HUES48 (cell line): ENCODE data around the gene RASGEF1B.

ENCODE experiments used
- H3K27ac ChIP-seq: one replicate; pipeline ENCODE4 v1.7.0; 2013; ENCODE audit warnings: low read depth, low read length, inconsistent platforms
- H3K27me3 ChIP-seq: 2 replicates; pipeline ENCODE4 v1.6.1; 2013; ENCODE audit warnings: mild to moderate bottlenecking, low read length; ENCODE audit not compliant: control insufficient read depth, insufficient read depth
- H3K36me3 ChIP-seq: 2 replicates; pipeline ENCODE4 v1.6.1; 2013; ENCODE audit warnings: low read length; ENCODE audit not compliant: control insufficient read depth, insufficient read depth
- H3K4me1 ChIP-seq: 2 replicates; pipeline ENCODE4 v1.6.1; 2013; ENCODE audit warnings: mild to moderate bottlenecking, low read length; ENCODE audit not compliant: control insufficient read depth, insufficient read depth
- H3K4me3 ChIP-seq: 2 replicates; pipeline ENCODE4 v1.5.1; 2013; ENCODE audit warnings: mild to moderate bottlenecking, low read depth, low read length
- H3K9ac ChIP-seq: 2 replicates; pipeline ENCODE4 v1.6.1; 2013; ENCODE audit warnings: mild to moderate bottlenecking, low read depth, low read length, moderate library complexity
- H3K9me3 ChIP-seq: 2 replicates; pipeline ENCODE4 v1.6.1; 2013; ENCODE audit warnings: low read length; ENCODE audit not compliant: control insufficient read depth, insufficient read depth

The RASGEF1B gene

GRCh38 chr4:81460834-81461233 is 10.9 kb downstream of the RASGEF1B start:
- Histone ChIP-seq H3K27me3 (no peaks in the 10 kb centered on the region), H3K9ac (no peak overlapping the region), H3K9me3 (no peaks in the 10 kb centered on the region), H3K27ac (no peak overlapping the region), H3K4me1 (peaks cover 15% of the 10 kb centered on the region; the same call in 1 of the 2 replicates), H3K36me3 (no peaks in the 10 kb centered on the region), H3K4me3 (no peak overlapping the region)

GRCh38 chr4:81460191-81460701 is 11.5 kb downstream of the RASGEF1B start:
- H3K4me1 ChIP-seq: peaks cover 10% of the 10 kb centered on the region; the same call in 1 of the 2 replicates
- H3K36me3 ChIP-seq: no peaks in the 10 kb centered on the region
- no peak overlapping the region for H3K9ac ChIP-seq
- no peak overlapping the region for H3K27ac ChIP-seq
- H3K27me3 ChIP-seq: no peaks in the 10 kb centered on the region
- H3K4me3 ChIP-seq: no peak overlapping the region
- no peaks in the 10 kb centered on the region for H3K9me3 ChIP-seq

- Histone ChIP-seq H3K4me1 (0 out of 2 replicates have a peak, but pooled peaks cover 5% of the 10 kb centered on the region), H3K36me3 (no peaks in the 10 kb centered on the region), H3K27ac (no peak overlapping the region), H3K4me3 (no peak overlapping the region), H3K9ac (no peak overlapping the region), H3K9me3 (no peaks in the 10 kb centered on the region), H3K27me3 (no peaks in the 10 kb centered on the region)
Measured at GRCh38 chr4:81459228-81459627, 12.5 kb downstream of the RASGEF1B start.

- Histone ChIP-seq H3K4me3 (no peak overlapping the region), H3K9ac (no peak overlapping the region), H3K27me3 (no peaks in the 10 kb centered on the region), H3K27ac (no peak overlapping the region), H3K9me3 (no peaks in the 10 kb centered on the region), H3K36me3 (no peaks in the 10 kb centered on the region), H3K4me1 (peaks cover 9% of the 10 kb centered on the region)
Measured at GRCh38 chr4:81457921-81458520, 13.7 kb downstream of the RASGEF1B start.

GRCh38 chr4:81457345-81457744 is 14.4 kb downstream of the RASGEF1B start:
- no peaks in the 10 kb centered on the region for H3K9me3 ChIP-seq
- H3K27ac ChIP-seq: no peak overlapping the region
- no peaks in the 10 kb centered on the region for H3K27me3 ChIP-seq
- peaks cover 15% of the 10 kb centered on the region for H3K4me1 ChIP-seq
- H3K4me3 ChIP-seq: no peak overlapping the region
- no peak overlapping the region for H3K9ac ChIP-seq
- H3K36me3 ChIP-seq: no peaks in the 10 kb centered on the region

GRCh38 chr4:81455897-81456296 is 15.8 kb downstream of the RASGEF1B start:
- Histone ChIP-seq H3K4me1 (peaks cover 16% of the 10 kb centered on the region), H3K9me3 (no peaks in the 10 kb centered on the region), H3K9ac (no peak overlapping the region), H3K4me3 (no peak overlapping the region), H3K27ac (no peak overlapping the region), H3K36me3 (no peaks in the 10 kb centered on the region), H3K27me3 (no peaks in the 10 kb centered on the region)

- no peaks in the 10 kb centered on the region for H3K9me3 ChIP-seq
- H3K27ac ChIP-seq: no peak overlapping the region
- H3K27me3 ChIP-seq: no peaks in the 10 kb centered on the region
- no peak overlapping the region for H3K4me3 ChIP-seq
- no peaks in the 10 kb centered on the region for H3K36me3 ChIP-seq
- peaks cover 16% of the 10 kb centered on the region for H3K4me1 ChIP-seq
- no peak overlapping the region for H3K9ac ChIP-seq
Measured at GRCh38 chr4:81454948-81455347, 16.8 kb downstream of the RASGEF1B start.

- peaks cover 16% of the 10 kb centered on the region for H3K4me1 ChIP-seq
- no peaks in the 10 kb centered on the region for H3K27me3 ChIP-seq
- no peak overlapping the region for H3K4me3 ChIP-seq
- no peak overlapping the region for H3K27ac ChIP-seq
- H3K9ac ChIP-seq: no peak overlapping the region
- no peaks in the 10 kb centered on the region for H3K9me3 ChIP-seq
- no peaks in the 10 kb centered on the region for H3K36me3 ChIP-seq
Measured at GRCh38 chr4:81454499-81454898, 17.2 kb downstream of the RASGEF1B start.

GRCh38 chr4:81453024-81453423 is 18.7 kb downstream of the RASGEF1B start:
- Histone ChIP-seq H3K9ac (no peak overlapping the region), H3K27ac (no peak overlapping the region), H3K4me3 (no peak overlapping the region), H3K36me3 (no peaks in the 10 kb centered on the region), H3K9me3 (no peaks in the 10 kb centered on the region), H3K27me3 (no peaks in the 10 kb centered on the region), H3K4me1 (peaks cover 16% of the 10 kb centered on the region)

- Histone ChIP-seq H3K9ac (no peak overlapping the region), H3K9me3 (no peaks in the 10 kb centered on the region)
Measured at GRCh38 chr4:81452452-81453006, 19.2 kb downstream of the RASGEF1B start.

GRCh38 chr4:81449015-81449414 is 22.7 kb downstream of the RASGEF1B start:
- Histone ChIP-seq H3K27me3 (no peaks in the 10 kb centered on the region), H3K4me3 (no peak overlapping the region), H3K36me3 (peaks cover 12% of the 10 kb centered on the region), H3K27ac (no peak overlapping the region), H3K9me3 (no peaks in the 10 kb centered on the region), H3K9ac (no peak overlapping the region), H3K4me1 (peaks cover 28% of the 10 kb centered on the region)

More at GRCh38 chr4:81452452-81453006, 19.2 kb downstream of the RASGEF1B start:
- Histone ChIP-seq H3K36me3 (0 out of 2 replicates have a peak, but pooled peaks cover under 1% of the 10 kb centered on the region), H3K27me3 (no peaks in the 10 kb centered on the region), H3K27ac (no peak overlapping the region), H3K4me1 (peaks cover 17% of the 10 kb centered on the region), H3K4me3 (no peak overlapping the region)
